ENCODE results near the gene OPRM1. TPM values are rescaled to one million over a fixed set of nuclear protein-coding genes. Genes with fewer than 3 reads are reported as not detected.
"Not testable (repeated sequence)": the region's sequence is repeated elsewhere in the genome, so short reads cannot be mapped to it uniquely, and the experiment has no call there.

Gene OPRM1
- total RNA-seq, 1 experiment from 2014 or later = not detected

- no peak for DNase-seq (ENCODE audit: low spot score)
These were observed 200.4 kb downstream of the OPRM1 start for GRCh38 chr6:154239392-154239791.

DNA sequence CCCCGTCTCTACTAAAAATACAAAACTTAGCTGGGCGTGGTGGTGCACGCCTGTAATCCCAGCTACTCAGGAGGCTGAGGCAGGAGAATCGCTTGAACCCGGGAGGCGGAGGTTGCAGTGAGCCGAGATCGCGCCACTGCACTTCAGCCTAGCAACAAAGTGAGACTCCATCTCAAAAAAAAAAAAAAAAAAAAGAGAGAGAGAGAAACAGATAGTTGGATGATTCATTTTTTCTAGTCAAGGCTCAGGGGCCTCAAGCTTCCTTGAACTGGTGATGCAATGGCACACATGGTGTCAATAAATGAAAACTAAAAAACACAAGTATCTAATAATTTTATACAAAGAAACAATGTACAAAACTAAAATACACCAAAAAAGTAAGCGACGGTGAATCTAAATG, 202.0 kb downstream of the OPRM1 start:
- not testable (repeated sequence) for DNase-seq (ENCODE audit: low spot score)

GRCh38 chr6:154241581-154241980, 202.5 kb downstream of the OPRM1 start:
- no peak for DNase-seq (ENCODE audit: low spot score)

GRCh38 chr6:154242617-154243357, 203.7 kb downstream of the OPRM1 start:
- no peak for DNase-seq (ENCODE audit: low spot score)

- DNase-seq (ENCODE audit: low spot score) = no peak
These were observed 205.0 kb downstream of the OPRM1 start for GRCh38 chr6:154243793-154244750.

DNA sequence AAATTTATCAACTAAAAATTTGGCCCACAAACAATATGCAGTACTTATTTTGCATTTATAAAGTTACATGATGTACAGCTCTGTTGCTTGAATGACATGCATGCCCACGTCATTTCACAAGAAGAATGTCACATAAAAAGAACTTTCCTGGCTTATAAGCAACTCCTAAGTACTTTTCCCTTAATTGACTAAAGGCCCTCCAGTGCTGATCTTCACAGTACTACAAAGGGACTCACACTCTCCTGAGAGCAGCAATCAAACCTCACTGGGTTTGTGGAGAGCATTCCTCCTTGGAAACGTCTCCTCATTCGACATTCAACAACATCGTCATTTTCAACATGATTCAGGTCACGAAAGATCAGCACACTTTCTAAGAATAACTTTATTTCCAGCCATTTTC, 206.5 kb downstream of the OPRM1 start:
- DNase-seq (ENCODE audit: low spot score) = no peak

- no peak for DNase-seq (ENCODE audit: low spot score)
These were observed 207.7 kb downstream of the OPRM1 start for GRCh38 chr6:154246723-154247118.

GRCh38 chr6:154247119-154247861, 208.2 kb downstream of the OPRM1 start:
- DNase-seq (ENCODE audit: low spot score) = peak; percentile 6

- no peak for DNase-seq (ENCODE audit: low spot score)
These were observed 210.7 kb downstream of the OPRM1 start for GRCh38 chr6:154249499-154250298.

GRCh38 chr6:154251116-154251515, 212.1 kb downstream of the OPRM1 start:
- no peak for DNase-seq (ENCODE audit: low spot score)

DNA sequence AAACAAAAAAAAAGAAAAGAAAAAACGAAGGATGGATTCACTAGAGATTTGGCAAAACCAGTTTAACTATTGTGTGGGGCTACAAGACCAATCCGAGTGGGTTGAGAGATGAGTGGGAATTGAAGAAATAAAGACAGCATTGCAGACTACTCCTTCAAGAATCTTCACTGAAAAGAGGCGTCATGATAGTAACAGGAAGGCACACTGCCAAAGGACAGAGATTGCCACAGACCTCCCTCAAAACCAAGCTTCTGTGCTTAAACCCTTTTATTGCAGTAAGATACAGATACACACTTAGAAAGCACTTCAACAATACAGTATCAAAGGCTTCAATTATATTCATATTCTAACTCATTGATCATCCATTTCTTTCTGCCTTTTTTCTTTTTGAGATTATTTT, 213.6 kb downstream of the OPRM1 start:
- DNase-seq (ENCODE audit: low spot score) = no peak

- DNase-seq (ENCODE audit: low spot score) = no peak
These were observed 218.0 kb downstream of the OPRM1 start for GRCh38 chr6:154257067-154257466.

DNA sequence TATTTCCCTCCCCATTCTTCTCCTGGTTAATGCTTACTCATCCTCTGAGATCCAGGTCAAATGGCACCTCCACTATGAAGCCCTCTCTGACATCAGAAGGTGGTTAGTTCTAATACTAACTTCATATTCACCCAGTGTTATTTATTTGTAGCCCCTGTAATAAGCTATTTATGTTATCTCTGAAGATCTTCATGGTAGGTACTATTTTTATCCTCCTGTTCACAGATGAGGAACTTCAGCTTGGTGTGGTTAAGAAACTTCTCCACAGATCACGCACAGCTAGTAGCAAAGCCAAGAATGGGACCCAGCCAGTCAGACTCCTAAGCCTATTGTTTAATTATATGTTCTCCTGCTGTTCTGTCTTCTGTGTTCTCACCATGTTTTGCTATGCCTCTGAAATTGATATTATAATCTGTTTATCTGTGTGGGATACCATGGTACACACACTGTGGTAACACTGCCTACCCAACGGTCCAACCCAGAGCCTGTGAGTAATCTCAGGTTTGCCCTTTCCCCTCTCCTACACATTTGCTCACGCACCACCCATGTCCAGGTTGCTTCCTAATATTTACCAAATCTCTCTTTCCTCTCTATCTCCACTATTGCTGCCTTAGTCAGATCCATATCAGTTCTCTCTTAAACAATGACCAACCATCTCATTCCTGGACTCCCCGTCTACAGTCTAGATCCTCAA, 219.2 kb downstream of the OPRM1 start:
- peak; percentile 69 for DNase-seq (ENCODE audit: low spot score)

- no peak for DNase-seq (ENCODE audit: low spot score)
These were observed 222.8 kb downstream of the OPRM1 start for GRCh38 chr6:154261688-154262397.

DNA sequence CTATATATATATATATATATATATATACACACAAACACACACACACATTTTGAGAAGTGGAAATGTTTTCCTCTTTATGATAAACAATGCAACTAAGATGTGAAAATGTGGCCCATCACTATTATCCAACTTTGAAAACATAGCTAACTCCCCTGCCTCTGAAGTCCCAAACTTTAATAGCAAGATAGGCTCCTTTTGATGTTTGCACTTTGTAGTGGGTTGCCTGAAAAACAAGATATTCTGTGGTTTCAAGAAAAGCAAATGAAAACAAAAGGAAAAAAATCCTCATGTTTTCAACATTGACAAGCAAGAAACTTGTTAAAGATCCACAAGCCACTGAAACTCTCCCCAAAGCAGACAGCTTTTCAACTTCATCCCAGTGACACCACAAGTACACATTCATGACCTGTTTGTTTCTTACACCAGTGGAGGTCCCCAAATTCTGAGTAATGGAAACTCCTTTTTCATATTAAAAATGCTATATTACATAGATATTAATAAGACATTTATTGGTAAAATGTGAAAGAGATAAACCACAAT, 227.6 kb downstream of the OPRM1 start:
- DNase-seq (ENCODE audit: low spot score) = no peak

GRCh38 chr6:154267508-154268106, 228.6 kb downstream of the OPRM1 start:
- no peak for DNase-seq (ENCODE audit: low spot score)

- no peak for DNase-seq (ENCODE audit: low spot score)
These were observed 229.4 kb downstream of the OPRM1 start for GRCh38 chr6:154268486-154268885.

- no peak for DNase-seq (ENCODE audit: low spot score)
These were observed 235.1 kb downstream of the OPRM1 start for GRCh38 chr6:154274168-154274567.

Data from H4 (cell line).